ENCODE results near the gene ADGRB3. TPM values are rescaled to one million over a fixed set of nuclear protein-coding genes. Genes with fewer than 3 reads are reported as not detected.

ADGRB3 gene
- total and polyA plus RNA-seq, 2 experiments from 2014 or later: not detected

- DNase-seq: peak; percentile 1
- Histone ChIP-seq H3F3A (ENCODE audit: insufficient read depth) (no peaks in the 10 kb centered on the region), H3K4me1 (ENCODE audit: insufficient read depth) (no peaks in the 10 kb centered on the region), H3K36me3 (ENCODE audit: low read depth) (no peaks in the 10 kb centered on the region), H3K9me3 (ENCODE audit: low read depth) (no peaks in the 10 kb centered on the region), H3K27ac (no peak overlapping the region), H3K27me3 (replicated peaks; ENCODE audit: insufficient read depth) (no peaks in the 10 kb centered on the region), H2AFZ (no peak overlapping the region), H4K20me1 (ENCODE audit: insufficient read depth) (no peaks in the 10 kb centered on the region), H3K9ac (no peak overlapping the region), H3K79me2 (ENCODE audit: insufficient read depth) (no peaks in the 10 kb centered on the region), H3K4me2 (ENCODE audit: unreplicated experiment) (no peak overlapping the region), H3K9me2 (ENCODE audit: insufficient read depth) (no peaks in the 10 kb centered on the region), H3K4me3 (no peak overlapping the region)
- in situ Hi-C loops (cut with MboI): no loop called here
- TF ChIP-seq EZH2phosphoT487 (IDR thresholded peaks at IDR 0.05; ENCODE audit: insufficient read depth, low read depth) (no peak), EZH2 (IDR thresholded peaks at IDR 0.05; ENCODE audit: insufficient read depth, poor library complexity, severe bottlenecking) (no peak)
- 37 to 38% methylated on average over 4 of the region's 4 CpGs for WGBS, 2 experiments (ENCODE audit: low coverage in 1 of 2, low lambda C conversion rate in 2 of 2, missing lambda C conversion rate in 2 of 2)
These were observed 449.8 kb downstream of the ADGRB3 start for GRCh38 chr6:69084746-69085335.

- no peak overlapping the region for H2AFZ ChIP-seq
- in situ Hi-C loops (cut with MboI): no loop called here
- no peak overlapping the region for H3K4me3 ChIP-seq
- no peak overlapping the region for H3K27ac ChIP-seq
- no peaks in the 10 kb centered on the region for H3K4me1 ChIP-seq (ENCODE audit: insufficient read depth)
- H3K36me3 ChIP-seq (ENCODE audit: low read depth): no peaks in the 10 kb centered on the region
- no peak overlapping the region for H3K9ac ChIP-seq
- no peak for DNase-seq
- no peaks in the 10 kb centered on the region for H3K9me2 ChIP-seq (ENCODE audit: insufficient read depth)
- H3K79me2 ChIP-seq (ENCODE audit: insufficient read depth): no peaks in the 10 kb centered on the region
- no peaks in the 10 kb centered on the region for H3K9me3 ChIP-seq (ENCODE audit: low read depth)
- H3K27me3 ChIP-seq (replicated peaks; ENCODE audit: insufficient read depth): no peaks in the 10 kb centered on the region
- H4K20me1 ChIP-seq (ENCODE audit: insufficient read depth): no peaks in the 10 kb centered on the region
- no peaks in the 10 kb centered on the region for H3F3A ChIP-seq (ENCODE audit: insufficient read depth)
- WGBS, 2 experiments (ENCODE audit: low coverage in 1 of 2, low lambda C conversion rate in 2 of 2, missing lambda C conversion rate in 2 of 2): 41 to 45% methylated on average over 2 of the region's 2 CpGs
- no peak overlapping the region for H3K4me2 ChIP-seq (ENCODE audit: unreplicated experiment)
- TF ChIP-seq EZH2phosphoT487 (IDR thresholded peaks at IDR 0.05; ENCODE audit: insufficient read depth, low read depth): no peak
- no peak for TF ChIP-seq EZH2 (IDR thresholded peaks at IDR 0.05; ENCODE audit: insufficient read depth, poor library complexity, severe bottlenecking)
These were observed 451.6 kb downstream of the ADGRB3 start for GRCh38 chr6:69086689-69087088.

- H2AFZ ChIP-seq: no peak overlapping the region
- no peak for DNase-seq
- H3K36me3 ChIP-seq (ENCODE audit: low read depth): no peaks in the 10 kb centered on the region
- H3K4me1 ChIP-seq (ENCODE audit: insufficient read depth): no peaks in the 10 kb centered on the region
- no peak overlapping the region for H3K4me2 ChIP-seq (ENCODE audit: unreplicated experiment)
- H3K9me2 ChIP-seq (ENCODE audit: insufficient read depth): no peaks in the 10 kb centered on the region
- no peak overlapping the region for H3K27ac ChIP-seq
- H4K20me1 ChIP-seq (ENCODE audit: insufficient read depth): no peaks in the 10 kb centered on the region
- H3K27me3 ChIP-seq (replicated peaks; ENCODE audit: insufficient read depth): no peaks in the 10 kb centered on the region
- no peak overlapping the region for H3K4me3 ChIP-seq
- in situ Hi-C loops (cut with MboI): no loop called here
- no peak overlapping the region for H3K9ac ChIP-seq
- no peaks in the 10 kb centered on the region for H3K79me2 ChIP-seq (ENCODE audit: insufficient read depth)
- no peaks in the 10 kb centered on the region for H3F3A ChIP-seq (ENCODE audit: insufficient read depth)
- TF ChIP-seq EZH2phosphoT487 (IDR thresholded peaks at IDR 0.05; ENCODE audit: insufficient read depth, low read depth) (no peak), EZH2 (IDR thresholded peaks at IDR 0.05; ENCODE audit: insufficient read depth, poor library complexity, severe bottlenecking) (no peak)
- H3K9me3 ChIP-seq (ENCODE audit: low read depth): no peaks in the 10 kb centered on the region
- WGBS, 2 experiments (ENCODE audit: low coverage in 1 of 2, low lambda C conversion rate in 2 of 2, missing lambda C conversion rate in 2 of 2): 13 to 25% methylated on average over 1 of the region's 1 CpG
These were observed 454.5 kb downstream of the ADGRB3 start for GRCh38 chr6:69089539-69089938.

GRCh38 chr6:69090132-69090531 is 455.1 kb downstream of the ADGRB3 start:
- peak; percentile 24 for DNase-seq
- Histone ChIP-seq H3K79me2 (ENCODE audit: insufficient read depth) (no peaks in the 10 kb centered on the region), H3K27me3 (replicated peaks; ENCODE audit: insufficient read depth) (no peaks in the 10 kb centered on the region), H3K9me3 (ENCODE audit: low read depth) (no peaks in the 10 kb centered on the region), H2AFZ (no peak overlapping the region), H3K4me3 (no peak overlapping the region), H3K27ac (no peak overlapping the region), H3K9me2 (ENCODE audit: insufficient read depth) (no peaks in the 10 kb centered on the region), H3K9ac (no peak overlapping the region), H3K36me3 (ENCODE audit: low read depth) (no peaks in the 10 kb centered on the region), H3F3A (ENCODE audit: insufficient read depth) (no peaks in the 10 kb centered on the region), H3K4me2 (ENCODE audit: unreplicated experiment) (no peak overlapping the region), H3K4me1 (ENCODE audit: insufficient read depth) (no peaks in the 10 kb centered on the region), H4K20me1 (ENCODE audit: insufficient read depth) (no peaks in the 10 kb centered on the region)
- in situ Hi-C loops (cut with MboI): no loop called here
- TF ChIP-seq EZH2phosphoT487 (IDR thresholded peaks at IDR 0.05; ENCODE audit: insufficient read depth, low read depth) (no peak), EZH2 (IDR thresholded peaks at IDR 0.05; ENCODE audit: insufficient read depth, poor library complexity, severe bottlenecking) (no peak)
- 35 to 43% methylated on average over 1 of the region's 1 CpG for WGBS, 2 experiments (ENCODE audit: low coverage in 1 of 2, low lambda C conversion rate in 2 of 2, missing lambda C conversion rate in 2 of 2)

GRCh38 chr6:69096681-69097080 is 461.6 kb downstream of the ADGRB3 start:
- H3K79me2 ChIP-seq (ENCODE audit: insufficient read depth): no peaks in the 10 kb centered on the region
- no peak for DNase-seq
- no peaks in the 10 kb centered on the region for H3K9me3 ChIP-seq (ENCODE audit: low read depth)
- H3K9me2 ChIP-seq (ENCODE audit: insufficient read depth): no peaks in the 10 kb centered on the region
- WGBS, 2 experiments (ENCODE audit: low coverage in 1 of 2, low lambda C conversion rate in 2 of 2, missing lambda C conversion rate in 2 of 2): 73% methylated on average over 1 of the region's 1 CpG
- no peaks in the 10 kb centered on the region for H3K4me1 ChIP-seq (ENCODE audit: insufficient read depth)
- TF ChIP-seq EZH2 (IDR thresholded peaks at IDR 0.05; ENCODE audit: insufficient read depth, poor library complexity, severe bottlenecking) (no peak), EZH2phosphoT487 (IDR thresholded peaks at IDR 0.05; ENCODE audit: insufficient read depth, low read depth) (no peak)
- H3F3A ChIP-seq (ENCODE audit: insufficient read depth): no peaks in the 10 kb centered on the region
- in situ Hi-C loops (cut with MboI): no loop called here
- no peaks in the 10 kb centered on the region for H3K36me3 ChIP-seq (ENCODE audit: low read depth)
- no peak overlapping the region for H3K9ac ChIP-seq
- no peak overlapping the region for H2AFZ ChIP-seq
- H4K20me1 ChIP-seq (ENCODE audit: insufficient read depth): no peaks in the 10 kb centered on the region
- no peak overlapping the region for H3K4me2 ChIP-seq (ENCODE audit: unreplicated experiment)
- no peaks in the 10 kb centered on the region for H3K27me3 ChIP-seq (replicated peaks; ENCODE audit: insufficient read depth)
- H3K27ac ChIP-seq: no peak overlapping the region
- no peak overlapping the region for H3K4me3 ChIP-seq
